Measurements from ENCODE around the gene SRC. TPM values are rescaled to one million over a fixed set of nuclear protein-coding genes. Genes with fewer than 3 reads are reported as not detected.

SRC gene
- total RNA-seq, 4 donors from 2014 or later, result 27.5 to 52.2 (median 42.3) TPM

DNA sequence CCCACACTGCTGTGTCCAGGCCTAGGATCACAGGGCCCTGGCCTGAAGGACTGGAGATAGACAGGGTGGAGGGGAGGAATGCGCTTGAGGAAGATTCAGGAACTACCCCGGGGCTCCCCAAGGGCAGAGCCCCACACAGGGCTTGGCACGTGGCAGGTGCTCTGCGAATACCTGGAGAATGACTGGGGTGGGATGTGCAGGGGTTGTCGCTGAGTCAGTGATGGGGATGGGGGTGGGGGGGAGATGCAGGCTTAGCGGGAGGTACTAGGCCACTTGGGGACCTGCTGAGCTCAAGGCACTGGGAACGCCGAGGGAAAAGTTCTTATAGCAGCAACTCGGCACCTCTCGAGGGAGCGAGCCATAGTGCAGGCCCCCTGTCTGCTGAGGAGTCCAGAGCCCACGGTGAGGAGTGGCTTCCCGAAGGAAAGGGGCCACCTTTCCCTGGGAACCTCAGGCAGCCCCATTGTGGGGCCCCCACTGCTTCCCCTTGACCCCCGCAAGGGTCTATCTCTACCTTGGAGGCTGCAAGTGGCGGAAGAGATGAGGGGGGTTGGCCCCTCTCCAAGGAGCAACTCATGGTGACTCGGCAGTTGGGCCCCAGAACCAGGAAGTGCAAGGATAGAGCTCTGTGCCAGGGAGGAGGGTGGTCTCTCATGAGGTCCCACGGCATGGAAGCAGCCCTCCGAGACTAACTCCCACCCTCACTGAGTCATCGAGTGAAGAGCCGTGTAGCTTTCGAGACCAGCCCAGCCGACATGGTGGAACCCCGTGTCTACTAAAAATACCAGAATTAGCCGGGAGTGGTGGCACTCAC, 33.1 kb downstream of the SRC start:
- no peak for DNase-seq (ENCODE audit: extremely low spot score)
- Histone ChIP-seq H3K4me3 (no peak overlapping the region), H3K27ac (replicated peaks in 1 of 4) (no peak overlapping the region), H3K4me1 (peaks cover 1 to 25% (median 15%) of the 10 kb centered on the region in 4 donors), H3K9me3 (no peaks in the 10 kb centered on the region), H3K36me3 (peaks cover 0 to 21% (median 0%) of the 10 kb centered on the region in 4 donors), H3K27me3 (no peaks in the 10 kb centered on the region)
- intact Hi-C loops (cut with DNase I), result no loop called here
- WGBS, result 55% methylated on average over 20 of the region's 24 CpGs
- no peak for TF ChIP-seq EP300 (IDR thresholded peaks at IDR 0.05)
- no peak for TF ChIP-seq POLR2A (IDR thresholded peaks at IDR 0.05; ENCODE audit: low read depth)
- TF ChIP-seq, protein P1, sequence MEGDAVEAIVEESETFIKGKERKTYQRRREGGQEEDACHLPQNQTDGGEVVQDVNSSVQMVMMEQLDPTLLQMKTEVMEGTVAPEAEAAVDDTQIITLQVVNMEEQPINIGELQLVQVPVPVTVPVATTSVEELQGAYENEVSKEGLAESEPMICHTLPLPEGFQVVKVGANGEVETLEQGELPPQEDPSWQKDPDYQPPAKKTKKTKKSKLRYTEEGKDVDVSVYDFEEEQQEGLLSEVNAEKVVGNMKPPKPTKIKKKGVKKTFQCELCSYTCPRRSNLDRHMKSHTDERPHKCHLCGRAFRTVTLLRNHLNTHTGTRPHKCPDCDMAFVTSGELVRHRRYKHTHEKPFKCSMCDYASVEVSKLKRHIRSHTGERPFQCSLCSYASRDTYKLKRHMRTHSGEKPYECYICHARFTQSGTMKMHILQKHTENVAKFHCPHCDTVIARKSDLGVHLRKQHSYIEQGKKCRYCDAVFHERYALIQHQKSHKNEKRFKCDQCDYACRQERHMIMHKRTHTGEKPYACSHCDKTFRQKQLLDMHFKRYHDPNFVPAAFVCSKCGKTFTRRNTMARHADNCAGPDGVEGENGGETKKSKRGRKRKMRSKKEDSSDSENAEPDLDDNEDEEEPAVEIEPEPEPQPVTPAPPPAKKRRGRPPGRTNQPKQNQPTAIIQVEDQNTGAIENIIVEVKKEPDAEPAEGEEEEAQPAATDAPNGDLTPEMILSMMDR (IDR thresholded peaks at IDR 0.05), result no peak
- TF ChIP-seq POLR2AphosphoS5 (IDR thresholded peaks at IDR 0.05), result no peak

DNA sequence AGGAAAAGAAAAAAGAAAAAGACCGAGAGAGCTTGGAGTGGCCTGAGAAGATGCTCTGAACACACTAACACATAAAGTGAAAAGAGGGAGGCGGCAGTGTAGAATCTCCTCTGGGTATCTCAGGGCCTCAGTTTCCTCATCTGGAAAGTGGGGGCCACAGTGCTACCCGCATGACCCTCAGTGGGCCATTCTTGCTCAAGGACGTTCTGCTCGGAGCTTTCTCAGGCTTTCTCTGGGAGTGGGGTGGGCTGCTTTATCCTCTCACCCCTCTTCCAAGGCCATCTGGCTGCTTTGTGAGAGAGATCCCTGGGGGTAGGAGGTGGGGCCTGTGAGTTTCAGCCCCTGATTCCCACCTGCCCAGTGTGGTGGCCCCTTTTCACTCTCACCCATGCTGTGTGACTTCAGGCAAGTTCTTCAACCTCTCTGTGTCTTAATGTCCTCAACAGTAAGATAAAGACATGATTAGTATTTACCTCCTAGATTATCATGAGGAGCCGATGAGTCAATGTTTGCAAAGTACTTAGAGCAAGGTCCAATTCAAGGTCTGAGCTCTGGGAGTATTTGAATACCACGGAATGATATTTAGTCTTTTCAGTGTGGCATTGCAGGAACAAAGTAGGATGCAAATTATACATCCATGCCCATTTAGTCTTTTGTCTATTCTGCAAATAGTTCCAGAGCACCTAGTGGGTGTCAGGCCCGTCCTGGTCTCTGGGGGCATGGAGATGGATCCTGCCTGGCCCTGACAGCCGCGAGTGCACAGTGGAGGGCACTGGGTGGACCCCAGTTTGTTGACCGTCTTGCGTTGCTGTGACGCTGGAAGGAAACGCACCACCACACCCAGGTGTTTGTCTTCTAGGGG, 34.3 kb downstream of the SRC start:
- Histone ChIP-seq H3K9me3 (no peaks in the 10 kb centered on the region), H3K27me3 (no peaks in the 10 kb centered on the region), H3K36me3 (peaks cover 0 to 20% (median under 1%) of the 10 kb centered on the region in 4 donors), H3K4me1 (peaks cover 9 to 37% (median 27%) of the 10 kb centered on the region in 4 donors), H3K27ac (replicated peaks in 1 of 4) (no peak overlapping the region), H3K4me3 (no peak overlapping the region)
- TF ChIP-seq EP300 (IDR thresholded peaks at IDR 0.05), result no peak
- TF ChIP-seq, protein P1 (IDR thresholded peaks at IDR 0.05), result no peak
- no peak for TF ChIP-seq POLR2A (IDR thresholded peaks at IDR 0.05; ENCODE audit: low read depth)
- TF ChIP-seq POLR2AphosphoS5 (IDR thresholded peaks at IDR 0.05), result no peak
- intact Hi-C loops (cut with DNase I), result loop anchor here (5.0 kb wide), 2 partner anchors 33 to 183 kb away; partner anchors contain the start of gene SRC
- no peak for DNase-seq (ENCODE audit: extremely low spot score)
- WGBS, result 85% methylated on average over 14 of the region's 14 CpGs

DNA sequence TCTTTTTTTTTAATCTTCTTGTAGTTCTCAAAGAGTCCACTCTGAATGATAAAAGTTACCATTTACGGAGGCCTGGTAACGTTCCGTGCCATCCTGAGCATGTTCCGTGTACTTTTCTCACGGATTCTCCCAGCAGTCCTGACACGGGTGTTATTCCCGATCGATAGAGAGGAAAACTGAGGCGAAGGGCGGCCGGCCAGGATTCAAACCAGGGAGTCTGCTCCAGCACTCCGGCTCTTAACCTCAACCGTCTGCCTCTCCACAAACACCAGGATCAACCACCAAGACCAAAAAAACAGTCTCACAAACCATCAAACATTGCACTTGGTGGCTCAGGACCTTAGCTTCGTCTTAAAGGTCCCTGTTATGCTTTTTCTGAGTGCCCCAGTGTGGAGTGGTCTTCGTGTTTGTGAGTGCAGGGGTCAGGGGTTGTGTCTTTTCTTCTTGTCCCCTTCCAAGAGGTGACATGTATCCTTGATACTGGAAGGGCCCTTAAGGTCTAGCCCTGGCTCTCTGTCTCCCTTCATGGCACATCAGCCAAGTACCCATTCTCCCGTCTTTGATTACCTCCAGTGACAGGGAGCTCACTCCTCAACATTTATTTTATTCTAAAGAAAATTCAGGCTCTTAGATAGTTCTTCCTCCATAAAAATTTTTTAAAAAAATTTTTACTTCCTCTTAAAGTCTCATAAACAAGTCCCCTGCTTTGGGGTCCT, 35.1 kb downstream of the SRC start:
- DNase-seq (ENCODE audit: extremely low spot score), result no peak
- H3K27ac ChIP-seq (replicated peaks in 1 of 4), result no peak overlapping the region
- H3K4me1 ChIP-seq, result peaks cover 9 to 40% (median 27%) of the 10 kb centered on the region in 4 donors
- no peaks in the 10 kb centered on the region for H3K9me3 ChIP-seq
- no peaks in the 10 kb centered on the region for H3K27me3 ChIP-seq
- peaks cover 0 to 21% (median 4%) of the 10 kb centered on the region in 4 donors for H3K36me3 ChIP-seq
- WGBS, result 91% methylated on average over 16 of the region's 16 CpGs
- intact Hi-C loops (cut with DNase I), result loop anchor here (5.0 kb wide), 2 partner anchors 34 to 184 kb away; partner anchors contain the start of gene SRC
- TF ChIP-seq POLR2AphosphoS5 (IDR thresholded peaks at IDR 0.05) (no peak), POLR2A (IDR thresholded peaks at IDR 0.05; ENCODE audit: low read depth) (no peak), EP300 (IDR thresholded peaks at IDR 0.05) (no peak)
- TF ChIP-seq, protein P1 (IDR thresholded peaks at IDR 0.05), result no peak
- H3K4me3 ChIP-seq, result no peak overlapping the region

DNA sequence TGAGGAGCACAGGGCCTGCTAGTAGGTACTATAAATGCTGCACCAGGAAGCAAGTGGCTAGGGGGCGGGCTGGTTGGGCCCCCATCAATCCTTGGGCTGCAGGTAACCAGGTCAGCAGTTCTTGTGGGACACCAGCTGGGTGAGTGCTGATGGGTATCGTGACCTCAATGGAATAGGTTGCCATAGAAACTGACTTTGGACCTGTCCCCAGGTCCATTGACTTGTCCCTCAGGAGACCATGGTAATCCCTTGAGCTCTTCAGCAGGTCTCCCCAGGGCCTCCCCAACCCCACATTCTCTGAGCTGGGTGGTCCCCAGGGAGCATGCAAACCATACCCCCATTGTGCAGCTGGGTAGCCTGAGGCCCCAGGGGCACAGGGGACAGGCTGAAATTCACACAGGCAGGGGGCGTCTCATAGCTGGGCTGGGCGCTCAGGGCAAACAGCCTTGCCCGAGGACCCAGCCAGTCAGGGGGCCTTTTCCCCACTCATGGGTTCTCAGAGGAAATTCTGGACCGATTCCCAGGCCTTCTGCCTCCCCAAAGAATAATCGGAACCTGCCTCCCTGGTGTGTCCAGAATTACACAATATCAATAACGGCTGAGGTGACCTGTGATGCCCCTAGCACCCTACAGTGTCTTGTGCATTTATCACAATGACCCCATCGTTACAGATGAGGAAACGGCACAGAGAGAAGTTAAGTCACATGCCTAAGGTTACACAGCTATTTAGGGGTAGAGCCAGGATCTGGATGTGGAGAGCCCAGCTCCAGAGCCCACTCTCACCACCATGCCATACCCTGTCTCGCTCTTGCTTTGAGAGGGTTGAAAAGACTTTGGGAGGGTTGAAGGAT, 35.9 kb downstream of the SRC start:
- no peak overlapping the region for H3K27ac ChIP-seq (replicated peaks in 1 of 4)
- H3K4me1 ChIP-seq, result peaks cover 9 to 40% (median 27%) of the 10 kb centered on the region in 4 donors
- WGBS, result 50% methylated on average over 8 of the region's 11 CpGs
- TF ChIP-seq, protein P1 (IDR thresholded peaks at IDR 0.05), result no peak
- TF ChIP-seq POLR2AphosphoS5 (IDR thresholded peaks at IDR 0.05) (no peak), EP300 (IDR thresholded peaks at IDR 0.05) (no peak), POLR2A (IDR thresholded peaks at IDR 0.05; ENCODE audit: low read depth) (no peak)
- no peaks in the 10 kb centered on the region for H3K9me3 ChIP-seq
- intact Hi-C loops (cut with DNase I), result loop anchor here (2.0 to 5.0 kb wide), 3 partner anchors 35 to 185 kb away; partner anchors contain the start of gene SRC
- no peaks in the 10 kb centered on the region for H3K27me3 ChIP-seq
- H3K4me3 ChIP-seq, result no peak overlapping the region
- H3K36me3 ChIP-seq, result peaks cover 0 to 23% (median 8%) of the 10 kb centered on the region in 4 donors
- no peak for DNase-seq (ENCODE audit: extremely low spot score)

Measured in esophagus muscularis mucosa (tissue), 4 donors.